NAMALWA (cell line): ENCODE data around the gene PABPC1L.
"Not testable (repeated sequence)": the region's sequence is repeated elsewhere in the genome, so short reads cannot be mapped to it uniquely, and the experiment has no call there.

Source experiments
- DNase-seq: peaks from one replicate; pipeline ENCODE4 v3.0.0-alpha.2; 2015; ENCODE audit warnings: low spot score

Gene PABPC1L

DNA sequence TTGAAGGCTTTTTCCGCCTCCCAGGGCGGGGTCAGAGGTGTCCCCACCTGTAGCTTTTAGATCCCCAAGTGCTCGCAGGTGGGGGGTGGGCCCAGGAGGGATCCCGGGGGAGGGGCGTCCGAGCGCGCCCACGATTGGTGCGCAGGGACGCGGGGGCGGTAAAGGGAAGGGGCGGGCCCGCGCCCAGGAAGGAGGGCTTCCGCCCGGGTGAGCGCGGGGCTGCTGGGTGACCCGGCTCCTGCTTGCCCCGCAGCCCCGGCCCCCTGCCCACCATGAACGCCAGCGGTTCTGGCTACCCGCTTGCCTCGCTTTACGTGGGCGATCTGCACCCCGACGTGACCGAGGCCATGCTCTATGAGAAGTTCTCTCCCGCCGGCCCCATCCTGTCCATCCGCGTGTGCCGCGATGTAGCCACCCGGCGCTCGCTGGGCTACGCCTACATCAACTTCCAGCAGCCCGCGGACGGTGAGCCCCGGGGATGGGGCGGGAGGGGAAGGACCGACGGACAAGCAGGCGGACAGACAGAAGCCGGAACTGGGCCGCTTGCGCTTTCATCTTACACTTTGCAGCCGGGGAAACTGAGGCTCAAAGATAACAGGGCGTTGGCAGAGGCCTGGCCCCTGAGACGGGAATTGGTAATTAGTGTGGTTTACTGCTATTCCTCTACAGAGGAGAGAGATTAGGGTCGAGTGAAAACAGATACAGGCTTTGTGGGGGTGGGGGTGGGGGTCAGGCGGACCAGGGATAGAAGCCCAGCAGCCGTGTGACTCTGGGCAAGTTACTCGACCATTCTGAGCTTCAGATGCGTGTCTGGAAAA is at the start of gene PABPC1L:
Gene PABPC1L (plus strand): TSS at position 189 of the 818 bp plus-strand sequence. CDS start 84 bp downstream, at position 273.
- peak; percentile 77 for DNase-seq

DNA sequence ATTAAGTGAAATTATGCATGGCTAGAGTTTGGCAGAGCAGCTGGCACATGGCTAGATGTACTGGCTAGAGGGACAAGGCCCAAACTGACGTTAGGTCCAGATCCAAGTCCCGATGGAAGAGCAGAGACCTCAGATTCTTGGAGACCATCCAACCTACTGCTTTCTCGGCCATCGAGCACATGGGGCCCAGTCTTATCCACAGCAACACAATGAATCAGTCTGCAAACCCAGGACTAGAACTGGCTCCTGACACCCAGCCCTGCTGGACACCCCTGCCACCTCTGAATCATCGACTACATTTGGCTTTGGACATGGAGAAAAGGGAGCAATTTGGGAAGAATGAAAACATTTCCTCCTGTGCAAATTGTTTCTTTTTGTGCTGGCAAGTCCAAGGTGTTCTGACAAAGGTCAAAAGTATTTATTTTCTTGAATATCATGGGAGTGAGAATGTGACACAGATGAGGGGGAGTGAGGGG is 48.3 kb upstream of the PABPC1L start:
- no peak for DNase-seq

DNA sequence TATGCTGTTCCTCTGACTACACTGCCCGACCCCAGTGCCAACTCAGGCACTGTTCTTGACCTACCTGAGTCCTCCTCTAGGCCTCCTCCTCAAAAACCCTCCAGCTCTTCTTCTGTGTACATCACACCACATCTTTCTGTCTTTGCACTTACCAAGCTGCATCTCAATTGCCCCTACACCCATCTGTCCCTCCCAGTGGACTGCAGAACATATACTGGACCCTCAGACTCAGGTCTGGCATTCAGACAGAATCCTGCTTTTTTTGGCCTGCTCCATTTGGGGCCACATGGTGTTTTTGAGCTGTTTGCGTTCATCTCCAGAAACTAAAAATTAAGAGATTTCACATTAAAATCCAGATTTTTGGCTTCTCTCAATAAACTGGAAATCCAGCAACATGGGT is 47.6 kb upstream of the PABPC1L start:
- DNase-seq = no peak

DNA sequence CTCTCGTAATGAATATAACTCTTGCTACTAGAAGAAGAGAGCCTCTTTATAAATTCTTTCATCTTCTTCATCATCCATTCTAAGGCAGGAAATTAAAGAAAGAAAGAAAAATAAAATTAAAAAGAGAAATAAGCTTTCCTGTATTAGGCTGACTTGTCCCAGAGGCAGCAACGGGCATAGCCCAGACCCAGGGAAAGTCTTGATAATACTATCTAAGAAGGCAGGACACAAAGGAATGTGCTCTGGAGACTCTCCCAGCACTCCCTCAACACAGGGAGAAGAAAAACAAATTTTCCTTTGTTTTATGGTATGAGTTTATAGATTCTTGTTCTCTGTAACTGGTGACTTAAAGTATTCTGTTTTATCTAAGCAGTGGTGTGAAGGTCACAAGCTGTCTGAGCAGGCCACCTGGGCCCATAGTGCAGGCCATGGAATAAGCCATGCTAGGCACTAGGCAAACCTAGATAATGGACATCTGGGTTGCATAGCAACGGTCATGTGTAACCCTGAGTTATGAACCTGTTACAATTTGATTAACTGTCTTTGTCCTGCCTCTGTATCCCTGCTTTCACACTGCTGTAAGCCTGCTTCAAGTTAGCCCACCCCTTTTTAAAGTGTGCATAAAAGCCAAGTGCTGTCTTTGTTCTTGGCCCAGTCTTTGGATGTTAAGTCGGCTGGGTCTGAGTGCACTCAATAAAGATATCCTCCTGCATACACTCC is 46.3 kb upstream of the PABPC1L start:
- not testable (repeated sequence) for DNase-seq

- not testable (repeated sequence) for DNase-seq
These were observed 45.4 kb upstream of the PABPC1L start for GRCh38 chr20:44864493-44864892.

GRCh38 chr20:44866703-44867335 is 43.0 kb upstream of the PABPC1L start:
- DNase-seq = no peak

DNA sequence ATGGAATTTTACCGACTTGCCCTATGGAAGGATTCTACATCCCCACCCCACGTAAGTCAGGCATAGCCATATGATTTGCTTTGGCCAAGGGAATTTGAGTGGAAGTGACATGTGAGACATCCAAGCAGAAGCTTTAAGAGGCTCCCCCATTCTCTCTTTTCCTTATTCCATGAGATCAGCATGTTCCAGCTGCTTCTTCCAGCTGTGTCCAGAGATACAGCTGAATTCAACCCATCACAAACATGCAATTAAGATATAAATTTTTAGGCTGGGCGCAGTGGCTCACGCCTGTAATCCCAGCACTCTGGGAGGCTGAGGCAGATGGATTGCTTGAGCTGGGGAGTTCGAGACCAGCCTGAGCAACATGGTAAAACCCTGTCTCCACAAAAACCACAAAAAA is 40.4 kb upstream of the PABPC1L start:
- DNase-seq = no peak

GRCh38 chr20:44882360-44882759 is 27.5 kb upstream of the PABPC1L start:
- not testable (repeated sequence) for DNase-seq

DNA sequence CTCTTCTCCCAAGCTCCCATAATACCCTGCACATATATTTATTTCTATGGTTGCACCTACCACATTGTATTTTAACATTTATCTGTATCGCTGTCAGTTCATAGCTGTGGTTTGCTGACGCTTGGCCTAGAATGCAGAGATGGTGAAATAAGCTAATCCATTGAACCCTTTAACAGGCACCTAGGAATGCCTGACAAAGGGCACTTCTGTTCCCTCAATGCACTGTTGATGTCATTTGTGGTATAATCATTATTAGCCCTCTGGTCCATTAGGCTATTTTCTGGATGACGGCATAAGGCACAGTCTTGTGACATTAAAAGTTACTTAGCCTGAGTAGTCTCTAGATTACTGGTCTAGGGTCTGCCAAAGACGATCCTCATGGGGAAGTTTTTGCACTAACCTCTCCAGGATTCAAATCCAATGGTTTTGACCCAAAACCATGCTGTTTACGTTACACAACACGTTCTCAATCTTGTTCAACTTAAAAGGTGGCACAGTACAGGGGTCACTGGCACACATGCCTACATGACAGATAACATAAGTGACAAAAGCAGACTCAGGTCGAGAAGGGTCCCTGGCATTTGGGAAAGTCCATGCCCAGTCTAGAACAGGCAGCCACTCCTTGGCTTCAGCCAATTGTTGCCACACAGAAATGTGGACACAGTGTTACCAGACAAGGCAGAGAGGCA is 26.5 kb upstream of the PABPC1L start:
- DNase-seq = no peak

- no peak for DNase-seq
These were observed 24.9 kb upstream of the PABPC1L start for GRCh38 chr20:44884907-44885391.

GRCh38 chr20:44885392-44886265 is 24.2 kb upstream of the PABPC1L start, which contains the start of gene YWHAB:
Gene YWHAB (plus strand): TSS chr20:44885705. CDS start chr20:44901534, 15,829 bp downstream.
- peak; percentile 99 for DNase-seq

- no peak for DNase-seq
These were observed 23.6 kb upstream of the PABPC1L start for GRCh38 chr20:44886266-44886651.

- peak; percentile 27 for DNase-seq
These were observed 23.0 kb upstream of the PABPC1L start for GRCh38 chr20:44886828-44887227.

GRCh38 chr20:44887466-44887865 is 22.4 kb upstream of the PABPC1L start:
- no peak for DNase-seq

DNA sequence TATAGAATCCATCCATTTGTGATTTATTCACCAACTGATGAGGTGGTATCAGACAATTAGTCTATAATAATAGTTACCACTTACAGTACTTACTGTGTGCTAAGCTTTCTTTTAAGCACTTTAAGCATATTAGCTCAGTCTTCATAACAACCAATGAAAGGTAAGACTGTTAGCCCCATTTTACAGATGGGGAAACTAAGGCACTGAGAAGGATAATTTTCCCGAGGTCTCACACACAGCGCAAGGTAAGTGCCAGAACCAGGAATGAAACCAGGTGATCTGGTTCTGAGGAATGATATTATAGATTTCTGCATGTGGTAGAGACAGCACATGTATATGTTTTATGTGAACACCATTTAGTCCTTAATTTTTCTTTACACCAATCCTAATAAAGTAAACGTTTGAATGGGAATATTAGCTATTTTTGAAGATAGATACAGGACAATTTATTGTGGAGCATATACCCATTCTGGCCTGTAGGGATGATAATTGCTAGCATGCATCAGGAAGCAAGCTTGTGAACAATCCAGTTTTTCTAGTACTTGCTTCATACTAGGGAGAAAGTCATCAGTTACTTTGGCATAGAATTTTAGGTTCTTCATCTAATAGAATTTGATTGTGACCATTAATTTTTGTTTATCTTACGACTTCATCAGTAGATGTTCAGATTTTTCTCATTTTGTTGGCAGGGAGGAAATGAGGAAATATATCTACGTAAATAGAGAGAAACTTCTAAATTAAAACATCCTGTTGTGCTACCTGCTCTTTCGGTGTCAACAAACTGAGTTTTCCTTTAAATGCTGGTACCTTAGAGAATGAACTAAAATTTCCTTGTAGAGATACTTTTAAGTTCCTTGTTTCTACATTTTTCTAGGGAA is 21.4 kb upstream of the PABPC1L start:
- DNase-seq = peak; percentile 51

- no peak for DNase-seq
These were observed 18.0 kb upstream of the PABPC1L start for GRCh38 chr20:44891826-44892225.

GRCh38 chr20:44894959-44895358 is 14.9 kb upstream of the PABPC1L start:
- DNase-seq = no peak

DNA sequence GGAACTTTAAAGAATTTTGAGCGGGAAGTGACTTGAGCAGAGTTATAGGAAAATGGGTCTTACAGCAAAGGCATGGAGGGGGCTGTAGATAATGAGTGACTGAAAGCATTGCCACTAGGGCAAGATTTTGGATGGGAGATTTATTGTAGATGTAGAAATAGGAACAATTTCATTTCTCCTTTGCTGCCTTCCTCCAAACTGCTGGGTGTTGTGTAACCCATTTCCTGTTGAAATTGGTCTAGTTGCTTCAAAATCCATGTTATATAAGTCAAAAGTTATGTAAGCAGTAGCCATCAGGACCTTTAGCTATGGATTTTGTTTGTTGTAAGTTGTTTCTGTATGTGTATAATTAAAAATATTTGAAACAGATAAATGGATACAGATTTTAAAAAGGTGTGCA is 13.3 kb upstream of the PABPC1L start:
- DNase-seq = no peak

DNA sequence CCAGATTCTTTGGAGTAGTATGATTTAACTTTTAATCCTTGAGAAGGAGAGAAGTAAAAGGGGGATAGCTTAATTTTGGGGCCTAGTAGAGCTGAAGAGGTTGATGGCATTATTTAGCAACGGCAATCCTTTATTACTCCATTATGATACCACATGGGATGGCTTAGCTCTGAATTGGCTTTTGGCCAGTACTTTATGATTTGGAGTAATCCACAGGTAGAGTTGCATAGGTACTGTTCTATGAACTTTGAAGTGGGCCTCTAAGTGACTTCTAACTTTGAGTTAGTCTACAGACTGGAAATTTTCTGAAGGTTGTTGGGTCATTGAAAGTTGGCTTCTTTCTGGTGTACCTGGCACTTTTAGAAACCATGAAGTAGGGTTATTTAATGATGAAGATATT is 12.7 kb upstream of the PABPC1L start:
- DNase-seq = no peak
